ENCODE measurements around the gene LYSMD3.

Gene LYSMD3

DNA sequence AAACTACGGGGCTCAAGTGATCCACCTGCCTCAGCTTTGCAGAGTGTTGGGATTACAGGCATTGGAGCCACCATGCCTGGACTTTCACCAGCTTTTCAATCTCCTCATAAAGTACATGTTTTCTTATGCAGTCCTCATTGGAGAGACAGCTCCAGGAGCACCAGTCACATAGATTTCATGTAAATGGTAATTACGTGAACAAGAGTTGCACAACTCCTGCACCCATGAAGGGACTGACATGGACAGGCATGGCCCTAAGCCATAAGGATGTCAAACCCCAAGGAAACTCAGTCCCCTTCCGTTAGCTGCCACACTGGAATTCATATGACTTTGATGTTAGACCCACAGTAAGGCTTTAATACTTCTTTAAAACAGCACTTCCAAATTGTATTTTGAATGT lies 21.6 kb upstream of the LYSMD3 start:
- H3K4me1 ChIP-seq (ENCODE audit: insufficient read depth, low read length, severe bottlenecking), result no peaks in the 10 kb centered on the region
- H3K27me3 ChIP-seq (ENCODE audit: insufficient read depth, low read length), result no peaks in the 10 kb centered on the region
- TF ChIP-seq EZH2 (IDR thresholded peaks at IDR 0.05; ENCODE audit: borderline replicate concordance, low read length), result no peak
- TF ChIP-seq, protein P1, sequence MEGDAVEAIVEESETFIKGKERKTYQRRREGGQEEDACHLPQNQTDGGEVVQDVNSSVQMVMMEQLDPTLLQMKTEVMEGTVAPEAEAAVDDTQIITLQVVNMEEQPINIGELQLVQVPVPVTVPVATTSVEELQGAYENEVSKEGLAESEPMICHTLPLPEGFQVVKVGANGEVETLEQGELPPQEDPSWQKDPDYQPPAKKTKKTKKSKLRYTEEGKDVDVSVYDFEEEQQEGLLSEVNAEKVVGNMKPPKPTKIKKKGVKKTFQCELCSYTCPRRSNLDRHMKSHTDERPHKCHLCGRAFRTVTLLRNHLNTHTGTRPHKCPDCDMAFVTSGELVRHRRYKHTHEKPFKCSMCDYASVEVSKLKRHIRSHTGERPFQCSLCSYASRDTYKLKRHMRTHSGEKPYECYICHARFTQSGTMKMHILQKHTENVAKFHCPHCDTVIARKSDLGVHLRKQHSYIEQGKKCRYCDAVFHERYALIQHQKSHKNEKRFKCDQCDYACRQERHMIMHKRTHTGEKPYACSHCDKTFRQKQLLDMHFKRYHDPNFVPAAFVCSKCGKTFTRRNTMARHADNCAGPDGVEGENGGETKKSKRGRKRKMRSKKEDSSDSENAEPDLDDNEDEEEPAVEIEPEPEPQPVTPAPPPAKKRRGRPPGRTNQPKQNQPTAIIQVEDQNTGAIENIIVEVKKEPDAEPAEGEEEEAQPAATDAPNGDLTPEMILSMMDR (IDR thresholded peaks at IDR 0.05; ENCODE audit: low read length), result no peak

GRCh38 chr5:90549729-90550275 lies 20.4 kb upstream of the LYSMD3 start:
- no peaks in the 10 kb centered on the region for H3K36me3 ChIP-seq (ENCODE audit: insufficient read depth, low read length)
- no peak overlapping the region for H2AFZ ChIP-seq (ENCODE audit: low read length)
- no peak overlapping the region for H3K27ac ChIP-seq (ENCODE audit: low read depth, low read length, poor library complexity, severe bottlenecking)
- no peak overlapping the region for H3K4me2 ChIP-seq (ENCODE audit: low read length)
- TF ChIP-seq, protein P1 (IDR thresholded peaks at IDR 0.05; ENCODE audit: low read length), result no peak
- no peak for TF ChIP-seq EZH2 (IDR thresholded peaks at IDR 0.05; ENCODE audit: borderline replicate concordance, low read length)
- no peaks in the 10 kb centered on the region for H3K27me3 ChIP-seq (ENCODE audit: insufficient read depth, low read length)
- H3K9ac ChIP-seq (ENCODE audit: low read length), result no peak overlapping the region
- no peaks in the 10 kb centered on the region for H3K79me2 ChIP-seq (ENCODE audit: insufficient read depth, low read length)
- no peaks in the 10 kb centered on the region for H3K4me1 ChIP-seq (ENCODE audit: insufficient read depth, low read length, severe bottlenecking)
- H3K9me2 ChIP-seq (ENCODE audit: low read depth, low read length), result no peaks in the 10 kb centered on the region
- H3K9me3 ChIP-seq (ENCODE audit: low read length), result no peaks in the 10 kb centered on the region
- no peak overlapping the region for H3K4me3 ChIP-seq (ENCODE audit: low read depth, low read length, poor library complexity, severe bottlenecking)
- no peaks in the 10 kb centered on the region for H4K20me1 ChIP-seq (ENCODE audit: insufficient read depth, low read length)
- H3F3A ChIP-seq (ENCODE audit: insufficient read depth, low read length), result no peaks in the 10 kb centered on the region

More for the DNA sequence above, 21.6 kb upstream of the LYSMD3 start:
- no peaks in the 10 kb centered on the region for H3K9me3 ChIP-seq (ENCODE audit: low read length)
- no peak overlapping the region for H3K4me2 ChIP-seq (ENCODE audit: low read length)
- H3K36me3 ChIP-seq (ENCODE audit: insufficient read depth, low read length), result no peaks in the 10 kb centered on the region
- no peaks in the 10 kb centered on the region for H3F3A ChIP-seq (ENCODE audit: insufficient read depth, low read length)
- no peak overlapping the region for H3K4me3 ChIP-seq (ENCODE audit: low read depth, low read length, poor library complexity, severe bottlenecking)
- no peak overlapping the region for H2AFZ ChIP-seq (ENCODE audit: low read length)
- H3K27ac ChIP-seq (ENCODE audit: low read depth, low read length, poor library complexity, severe bottlenecking), result no peak overlapping the region
- no peak overlapping the region for H3K9ac ChIP-seq (ENCODE audit: low read length)
- no peaks in the 10 kb centered on the region for H4K20me1 ChIP-seq (ENCODE audit: insufficient read depth, low read length)
- no peaks in the 10 kb centered on the region for H3K9me2 ChIP-seq (ENCODE audit: low read depth, low read length)
- H3K79me2 ChIP-seq (ENCODE audit: insufficient read depth, low read length), result no peaks in the 10 kb centered on the region

DNA sequence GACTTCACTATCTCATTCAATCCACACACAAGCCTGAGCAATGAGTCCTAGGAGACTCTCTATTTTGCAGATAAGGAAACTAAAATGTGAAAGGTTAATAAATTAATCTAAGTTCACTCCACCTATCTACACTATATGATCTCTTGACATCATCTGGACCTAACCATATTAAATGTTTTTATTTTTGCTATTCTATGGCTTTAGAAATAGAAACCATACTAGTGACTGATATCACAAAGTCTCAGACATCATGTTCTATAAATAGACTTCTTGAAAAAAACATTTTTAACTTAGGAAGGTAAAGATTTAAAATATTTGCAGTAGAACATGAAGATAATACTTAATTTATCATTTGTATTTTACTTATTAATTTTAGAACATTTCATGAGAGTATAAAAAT lies 19.8 kb upstream of the LYSMD3 start:
- no peaks in the 10 kb centered on the region for H3K9me3 ChIP-seq (ENCODE audit: low read length)
- H3K4me3 ChIP-seq (ENCODE audit: low read depth, low read length, poor library complexity, severe bottlenecking), result no peak overlapping the region
- H3K4me2 ChIP-seq (ENCODE audit: low read length), result no peak overlapping the region
- H3K79me2 ChIP-seq (ENCODE audit: insufficient read depth, low read length), result no peaks in the 10 kb centered on the region
- H3F3A ChIP-seq (ENCODE audit: insufficient read depth, low read length), result no peaks in the 10 kb centered on the region
- TF ChIP-seq EZH2 (IDR thresholded peaks at IDR 0.05; ENCODE audit: borderline replicate concordance, low read length), result no peak
- TF ChIP-seq, protein P1 (IDR thresholded peaks at IDR 0.05; ENCODE audit: low read length), result no peak
- H4K20me1 ChIP-seq (ENCODE audit: insufficient read depth, low read length), result no peaks in the 10 kb centered on the region
- H3K9ac ChIP-seq (ENCODE audit: low read length), result no peak overlapping the region
- no peaks in the 10 kb centered on the region for H3K36me3 ChIP-seq (ENCODE audit: insufficient read depth, low read length)
- no peaks in the 10 kb centered on the region for H3K9me2 ChIP-seq (ENCODE audit: low read depth, low read length)
- H3K27me3 ChIP-seq (ENCODE audit: insufficient read depth, low read length), result no peaks in the 10 kb centered on the region
- no peaks in the 10 kb centered on the region for H3K4me1 ChIP-seq (ENCODE audit: insufficient read depth, low read length, severe bottlenecking)
- no peak overlapping the region for H2AFZ ChIP-seq (ENCODE audit: low read length)
- H3K27ac ChIP-seq (ENCODE audit: low read depth, low read length, poor library complexity, severe bottlenecking), result no peak overlapping the region
